HG02759 (cell line): ENCODE results near the gene SENP7.
"Not testable (repeated sequence)": the region's sequence is repeated elsewhere in the genome, so short reads cannot be mapped to it uniquely, and the experiment has no call there.

ENCODE experiments used
- ATAC-seq: cut with Tn5 transposase; IDR thresholded peaks from one replicate; pipeline ENCODE4 v1.9.1; 2021; ENCODE audit warnings: mild to moderate bottlenecking, moderate library complexity; ENCODE audit not compliant: unreplicated experiment

Gene SENP7, protein sequence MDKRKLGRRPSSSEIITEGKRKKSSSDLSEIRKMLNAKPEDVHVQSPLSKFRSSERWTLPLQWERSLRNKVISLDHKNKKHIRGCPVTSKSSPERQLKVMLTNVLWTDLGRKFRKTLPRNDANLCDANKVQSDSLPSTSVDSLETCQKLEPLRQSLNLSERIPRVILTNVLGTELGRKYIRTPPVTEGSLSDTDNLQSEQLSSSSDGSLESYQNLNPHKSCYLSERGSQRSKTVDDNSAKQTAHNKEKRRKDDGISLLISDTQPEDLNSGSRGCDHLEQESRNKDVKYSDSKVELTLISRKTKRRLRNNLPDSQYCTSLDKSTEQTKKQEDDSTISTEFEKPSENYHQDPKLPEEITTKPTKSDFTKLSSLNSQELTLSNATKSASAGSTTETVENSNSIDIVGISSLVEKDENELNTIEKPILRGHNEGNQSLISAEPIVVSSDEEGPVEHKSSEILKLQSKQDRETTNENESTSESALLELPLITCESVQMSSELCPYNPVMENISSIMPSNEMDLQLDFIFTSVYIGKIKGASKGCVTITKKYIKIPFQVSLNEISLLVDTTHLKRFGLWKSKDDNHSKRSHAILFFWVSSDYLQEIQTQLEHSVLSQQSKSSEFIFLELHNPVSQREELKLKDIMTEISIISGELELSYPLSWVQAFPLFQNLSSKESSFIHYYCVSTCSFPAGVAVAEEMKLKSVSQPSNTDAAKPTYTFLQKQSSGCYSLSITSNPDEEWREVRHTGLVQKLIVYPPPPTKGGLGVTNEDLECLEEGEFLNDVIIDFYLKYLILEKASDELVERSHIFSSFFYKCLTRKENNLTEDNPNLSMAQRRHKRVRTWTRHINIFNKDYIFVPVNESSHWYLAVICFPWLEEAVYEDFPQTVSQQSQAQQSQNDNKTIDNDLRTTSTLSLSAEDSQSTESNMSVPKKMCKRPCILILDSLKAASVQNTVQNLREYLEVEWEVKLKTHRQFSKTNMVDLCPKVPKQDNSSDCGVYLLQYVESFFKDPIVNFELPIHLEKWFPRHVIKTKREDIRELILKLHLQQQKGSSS

DNA sequence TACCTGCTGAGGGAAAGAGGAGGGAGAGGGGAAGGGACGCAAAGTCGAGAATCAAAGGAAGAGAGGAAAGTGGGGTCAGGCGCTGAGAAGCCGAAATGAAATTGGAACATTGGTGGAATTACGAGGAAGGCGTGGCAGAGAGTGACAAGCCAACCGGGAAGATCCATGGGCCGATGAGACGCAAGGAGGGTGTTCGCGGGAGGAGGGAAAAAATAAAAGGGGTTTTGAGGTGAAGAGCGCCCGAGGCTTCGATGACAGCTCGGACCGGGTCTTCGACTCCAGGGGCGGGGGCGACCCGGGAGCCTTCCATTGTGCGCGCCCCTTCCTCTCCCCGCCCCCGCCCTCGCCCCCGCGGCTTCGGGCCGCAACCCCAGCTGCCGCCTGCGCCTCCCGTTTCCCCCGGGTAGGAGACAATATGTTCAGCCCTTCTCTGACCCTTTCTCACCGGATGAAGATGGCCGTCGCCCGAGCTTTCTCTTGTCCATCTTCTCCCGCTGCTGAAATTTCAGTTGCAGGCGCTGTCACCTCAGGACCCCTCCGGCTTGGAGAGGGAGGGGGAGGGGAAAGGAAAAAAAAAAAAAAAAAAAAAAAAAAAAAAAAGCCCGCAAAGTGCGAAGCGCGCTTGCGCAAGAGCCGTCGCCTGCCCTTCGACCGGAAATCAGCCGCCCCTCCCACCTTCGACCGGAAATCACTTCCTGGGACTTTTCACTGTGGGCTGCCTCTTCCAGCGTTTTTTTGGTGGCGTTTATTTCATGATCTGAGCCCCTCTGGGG is at the start of gene SENP7:
Gene SENP7, minus strand, starts transcription at position 567 of the 773 bp plus-strand sequence. Its CDS starts 82 bp downstream, at position 485.
- peak; percentile 70 for ATAC-seq

DNA sequence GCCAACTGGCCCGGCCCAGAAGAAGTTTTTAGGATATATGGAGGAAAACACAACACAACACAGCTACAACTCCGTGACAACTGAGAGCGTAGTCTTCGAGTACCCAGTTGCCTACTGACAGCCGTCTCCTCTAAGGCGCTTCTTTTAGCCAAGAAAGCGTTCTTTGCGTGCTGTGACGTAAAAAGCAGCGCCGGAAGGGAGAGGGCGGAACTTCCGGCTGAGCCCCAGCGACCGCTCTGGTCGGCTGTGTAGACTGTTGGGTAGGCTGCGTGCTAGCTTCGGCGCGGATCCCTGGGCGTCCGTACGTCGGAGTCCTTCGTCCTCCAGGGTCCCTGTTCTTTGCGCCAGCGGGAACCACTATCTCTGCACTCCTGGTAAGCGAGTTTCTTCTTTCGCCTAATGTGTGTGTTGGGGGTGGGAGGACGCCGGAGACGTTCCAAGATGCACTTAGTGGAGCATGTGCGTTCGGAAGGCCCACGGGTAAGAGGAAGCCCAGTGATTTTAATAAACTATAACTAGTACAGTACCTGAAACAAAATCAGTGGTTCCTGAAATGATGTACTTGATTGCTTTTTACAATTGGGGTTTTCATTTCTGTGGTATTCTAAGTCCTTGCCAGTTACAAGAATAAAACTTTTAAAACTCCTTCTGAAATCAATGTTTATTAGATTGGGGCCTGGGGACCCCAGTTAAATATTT is 48.8 kb upstream of the SENP7 start, which contains the start of gene TRMT10C:
Gene TRMT10C, plus strand, starts transcription at position 239 of the 699 bp plus-strand sequence. CDS start 2,914 bp downstream, outside the sequence.
- peak; percentile 100 for ATAC-seq

DNA sequence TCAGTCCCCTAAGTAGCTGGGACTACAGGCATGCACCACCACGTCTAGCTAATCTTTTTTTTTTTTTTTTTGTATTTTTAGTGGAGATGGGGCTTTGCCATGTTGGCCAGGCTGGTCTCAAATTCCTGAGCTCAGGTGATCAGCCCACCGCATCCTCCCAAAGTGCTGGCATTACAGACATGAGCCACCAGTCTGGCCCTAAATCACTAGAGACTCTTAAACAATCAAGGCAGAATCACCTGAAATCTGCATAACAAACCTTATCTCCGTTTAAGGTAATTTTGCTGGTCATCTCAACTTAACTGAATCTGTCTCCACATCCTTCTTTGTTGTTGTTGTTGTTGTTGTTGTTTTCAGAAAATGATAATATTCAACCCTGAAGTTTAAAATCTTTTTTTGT is 43.1 kb upstream of the SENP7 start:
- no peak for ATAC-seq

DNA sequence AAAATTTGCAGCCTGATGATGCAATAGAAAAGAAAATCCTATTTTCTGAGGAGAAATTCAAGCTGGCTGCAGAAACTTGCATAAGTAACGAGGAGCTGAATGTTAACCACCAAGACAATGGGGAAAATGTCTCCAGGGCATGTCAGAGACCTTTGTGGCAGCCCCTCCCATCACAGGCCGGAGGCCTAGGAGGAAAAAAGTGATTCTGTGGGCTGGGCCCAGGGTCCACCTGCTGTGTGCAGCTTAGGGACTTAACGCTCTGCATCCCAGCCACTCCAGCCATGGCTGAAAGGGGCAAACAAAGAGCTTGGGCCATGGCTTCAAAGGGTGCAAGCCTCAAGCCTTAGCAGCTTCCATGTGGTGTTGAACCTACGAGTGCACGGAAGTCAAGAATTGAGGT is 40.4 kb upstream of the SENP7 start:
- not testable (repeated sequence) for ATAC-seq

DNA sequence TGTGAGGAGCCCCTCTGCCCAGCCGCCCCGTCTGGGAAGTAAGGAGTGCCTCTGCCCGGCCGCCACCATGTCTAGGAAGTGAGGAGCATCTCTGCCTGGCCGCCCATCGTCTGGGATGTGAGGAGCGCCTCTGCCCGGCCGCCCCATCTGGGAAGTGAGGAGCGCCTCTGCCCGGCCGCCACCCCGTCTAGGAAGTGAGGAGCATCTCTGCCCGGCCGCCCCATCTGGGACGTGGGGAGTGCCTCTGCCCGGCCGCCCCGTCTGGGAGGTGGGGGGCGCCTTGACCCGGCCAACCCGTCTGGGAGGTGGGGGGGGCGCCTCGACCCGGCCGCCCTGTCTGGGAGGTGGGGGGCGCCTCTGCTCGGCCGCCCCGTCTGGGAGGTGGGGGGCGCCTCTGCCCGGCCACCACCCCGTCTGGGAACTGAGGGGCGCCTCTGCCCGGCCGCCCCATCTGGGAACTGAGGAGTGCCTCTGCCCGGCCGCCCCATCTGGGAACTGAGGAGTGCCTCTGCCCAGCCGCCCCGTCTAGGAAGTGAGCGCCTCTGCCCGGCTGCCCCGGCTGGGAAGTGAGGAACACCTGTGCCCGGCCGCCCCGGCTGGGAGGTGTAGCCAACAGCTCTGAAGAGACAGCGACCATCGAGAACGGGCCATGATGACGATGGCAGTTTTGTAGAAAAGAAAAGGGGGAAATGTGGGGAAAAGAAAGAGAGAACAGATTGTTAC is 38.5 kb upstream of the SENP7 start:
- ATAC-seq = not testable (repeated sequence)

DNA sequence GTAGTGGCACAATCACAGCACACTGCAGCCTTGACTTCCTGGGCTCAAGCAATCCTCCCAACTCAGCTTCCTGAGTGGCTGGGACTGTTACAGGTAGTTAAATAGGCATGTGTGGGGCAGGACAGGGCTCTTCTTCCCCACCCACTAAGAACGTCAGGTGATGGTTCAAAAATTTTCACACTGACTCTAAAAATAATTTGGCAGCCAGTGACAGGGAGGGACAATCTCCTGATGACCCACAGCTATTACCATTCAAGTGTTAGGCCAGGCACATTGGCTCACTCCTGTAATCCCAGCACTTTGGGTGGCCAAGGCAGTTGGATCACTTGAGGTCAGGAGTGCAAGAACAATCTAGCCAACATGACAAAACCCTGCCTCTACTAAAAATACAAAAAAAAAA is 36.5 kb upstream of the SENP7 start:
- no peak for ATAC-seq

DNA sequence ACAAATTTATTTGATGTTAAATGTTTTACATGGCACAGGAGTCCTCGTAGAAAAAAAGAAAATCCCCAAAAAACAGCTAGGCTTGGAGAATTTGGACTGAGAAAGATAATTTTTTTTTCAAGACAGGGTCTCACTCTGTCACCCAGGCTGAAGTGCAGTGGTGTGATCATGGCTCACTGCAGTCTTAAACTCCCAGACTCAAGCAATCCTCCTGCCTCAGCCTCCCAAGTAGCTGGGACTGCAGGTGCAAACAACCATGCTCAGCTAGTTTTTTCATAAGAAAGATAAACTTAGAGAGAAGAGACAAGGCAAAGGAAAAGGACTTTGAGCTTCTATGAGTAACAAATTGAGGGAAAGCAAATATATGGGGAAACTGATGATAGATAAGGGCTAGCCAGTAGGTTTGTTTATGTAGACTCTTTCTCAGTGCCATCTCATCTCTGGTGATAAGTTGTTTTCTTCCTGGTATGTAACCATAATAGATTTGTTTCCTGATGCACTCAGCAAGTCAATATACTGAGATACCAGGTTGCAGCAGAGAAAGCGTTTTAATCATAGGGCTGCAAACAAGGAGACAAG is 35.6 kb upstream of the SENP7 start:
- ATAC-seq = no peak

DNA sequence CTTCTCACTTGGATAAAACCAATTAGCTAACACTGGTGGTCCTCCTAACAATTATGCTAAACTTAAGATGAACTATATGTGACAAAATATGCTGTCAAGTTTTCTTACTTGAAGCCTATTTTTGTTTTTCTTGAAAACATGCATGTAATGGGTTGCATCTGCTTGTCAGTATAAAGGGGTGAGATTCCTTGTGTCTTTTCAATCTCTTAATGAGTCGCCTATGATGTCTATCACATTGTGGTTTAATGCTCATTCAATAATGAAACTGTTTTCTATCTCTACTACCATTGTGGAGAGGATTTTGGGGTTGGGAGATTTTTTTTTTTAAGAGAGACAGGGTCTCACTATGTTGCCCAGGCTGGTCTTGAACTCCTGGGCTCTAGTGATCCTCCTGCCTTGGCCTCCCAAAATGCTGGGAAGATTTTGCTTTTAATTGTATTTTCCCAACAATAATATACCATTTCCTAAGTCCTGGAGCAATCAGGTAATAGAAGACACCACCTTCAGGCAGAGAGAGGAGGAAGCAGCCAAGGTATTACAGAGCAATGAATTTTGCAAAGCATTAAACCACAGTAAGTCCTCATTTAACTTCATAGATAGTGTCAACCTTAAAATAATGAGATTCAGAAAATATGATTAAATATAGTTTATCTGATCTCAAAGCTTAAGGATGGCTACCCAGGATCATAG is 31.3 kb upstream of the SENP7 start:
- no peak for ATAC-seq

DNA sequence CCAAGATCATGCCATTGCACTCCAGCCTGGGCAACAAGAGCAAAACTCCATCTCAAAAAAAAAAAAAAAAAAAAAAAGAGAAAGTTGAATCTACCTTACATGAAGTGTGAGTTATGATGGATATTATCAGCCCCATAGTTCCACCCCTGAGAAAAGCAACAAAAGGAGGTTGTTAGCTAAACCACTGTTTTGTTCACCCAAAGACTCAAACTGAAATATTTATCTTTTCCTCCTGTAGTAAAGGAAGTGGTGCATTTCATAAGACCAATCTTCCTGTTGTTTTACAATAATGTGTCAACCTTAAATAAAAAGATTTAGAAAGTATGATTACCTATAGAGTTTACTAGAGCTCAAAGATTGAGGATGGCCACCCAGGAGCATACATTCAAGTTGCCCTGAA is 29.9 kb upstream of the SENP7 start:
- ATAC-seq = no peak

DNA sequence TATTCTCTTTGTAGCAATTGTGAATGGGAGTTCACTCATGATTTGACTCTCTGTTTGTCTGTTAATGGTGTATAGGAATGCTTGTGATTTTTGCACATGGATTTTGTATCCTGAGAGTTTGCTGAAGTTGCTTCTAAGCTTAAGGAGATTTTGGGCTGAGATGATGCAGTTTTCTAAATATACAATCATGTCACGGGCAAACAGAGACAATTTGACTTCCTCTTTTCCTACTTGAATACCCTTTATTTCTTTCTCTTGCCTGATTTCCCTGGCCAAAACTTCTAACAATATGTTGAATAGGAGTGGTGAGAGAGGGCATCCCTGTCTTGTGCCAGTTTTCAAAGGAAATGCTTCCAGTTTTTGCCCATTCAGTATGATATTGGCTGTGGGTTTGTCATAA is 23.9 kb upstream of the SENP7 start:
- not testable (repeated sequence) for ATAC-seq

DNA sequence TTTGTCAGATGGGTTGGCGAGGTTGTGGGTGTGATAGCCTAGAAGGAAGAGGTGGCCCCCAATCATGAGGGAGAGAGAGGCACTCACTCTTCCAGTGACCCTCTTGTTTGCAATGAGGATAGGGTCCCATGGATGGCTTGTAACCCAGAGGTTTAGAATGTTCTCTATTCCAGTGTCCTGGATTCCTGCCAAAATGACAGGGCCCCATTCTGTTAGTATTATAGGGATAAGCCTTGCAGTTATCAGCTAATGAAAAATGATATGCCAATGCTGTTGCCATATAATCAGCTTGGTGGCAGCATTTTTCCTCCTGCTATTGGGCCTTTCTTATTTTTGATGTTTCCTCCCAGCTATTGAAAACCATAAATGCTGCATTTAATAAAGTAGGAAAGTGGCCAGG is 23.3 kb upstream of the SENP7 start:
- no peak for ATAC-seq

DNA sequence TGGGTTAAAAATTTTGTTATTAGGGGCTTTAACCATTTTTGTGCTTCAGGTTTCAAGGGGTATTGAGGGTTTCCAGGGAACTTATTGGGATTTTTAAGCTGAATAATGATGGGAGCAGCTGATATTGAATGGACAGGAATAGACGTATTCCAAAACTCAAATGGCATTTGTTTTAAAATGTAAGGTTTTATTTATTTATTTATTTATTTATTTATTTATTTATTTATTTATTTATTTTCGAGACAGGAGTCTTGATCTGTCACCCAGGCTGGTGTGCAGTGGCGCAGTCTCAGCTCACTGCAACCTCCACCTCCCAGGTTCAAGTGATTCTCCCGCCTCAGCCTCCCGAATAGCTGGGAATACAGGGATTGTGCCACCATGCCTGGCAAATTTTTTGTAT is 22.2 kb upstream of the SENP7 start:
- ATAC-seq = no peak

DNA sequence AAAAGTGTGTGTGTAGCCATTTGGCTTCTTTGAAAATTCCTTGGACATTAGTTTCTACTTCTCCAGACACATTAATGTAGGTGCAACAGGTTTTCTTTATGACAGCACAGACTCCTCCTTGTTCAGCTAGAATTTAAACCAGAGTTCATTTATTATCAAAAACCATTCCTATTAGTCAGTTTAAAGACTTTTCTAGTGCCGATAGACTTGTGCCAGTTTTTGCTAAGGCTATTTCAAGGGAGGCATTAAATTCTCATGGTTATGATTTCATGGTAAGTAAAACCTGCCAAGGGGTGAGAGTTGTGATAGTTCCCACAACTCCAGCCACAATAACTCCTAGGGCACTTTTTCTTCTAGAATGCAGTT is 20.6 kb upstream of the SENP7 start:
- ATAC-seq = no peak

DNA sequence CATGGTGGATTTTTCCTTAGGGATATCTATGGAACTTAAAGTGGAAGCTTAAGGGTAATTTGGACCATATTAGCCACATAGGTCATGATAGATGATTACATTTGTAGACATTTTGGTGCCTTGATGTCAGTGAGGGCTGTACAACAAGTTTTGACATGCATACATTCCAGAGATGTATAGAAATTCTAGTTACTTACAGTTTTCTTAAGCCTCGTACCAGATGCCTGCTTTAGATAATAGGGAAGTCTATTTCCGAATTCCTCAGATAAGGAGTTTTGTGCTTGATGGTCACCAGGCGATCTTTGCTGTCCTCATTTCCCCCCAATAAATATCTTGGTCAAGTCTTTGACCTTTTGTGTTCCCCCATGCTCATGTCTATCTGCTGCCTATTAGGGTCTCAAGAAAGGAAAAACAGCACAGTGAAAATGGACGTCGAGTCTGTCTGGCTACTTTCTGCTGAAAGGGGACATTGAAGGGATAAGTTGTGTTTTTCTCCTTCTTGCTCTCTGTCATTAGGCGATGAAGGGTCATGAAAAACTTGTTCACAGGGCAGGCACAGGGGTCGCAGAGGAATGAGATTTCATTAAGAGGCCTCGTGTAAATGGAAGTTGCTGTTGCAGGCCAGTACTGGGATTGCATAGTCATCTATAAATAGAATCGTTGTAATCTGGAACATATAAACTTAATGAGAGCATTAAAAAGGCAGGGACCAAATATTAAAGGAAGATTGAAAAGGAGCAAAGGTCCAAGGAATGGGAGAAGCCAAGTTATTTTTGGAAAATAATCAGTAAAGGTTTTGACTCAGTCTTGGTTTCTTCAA is 20.0 kb upstream of the SENP7 start:
- ATAC-seq = no peak

DNA sequence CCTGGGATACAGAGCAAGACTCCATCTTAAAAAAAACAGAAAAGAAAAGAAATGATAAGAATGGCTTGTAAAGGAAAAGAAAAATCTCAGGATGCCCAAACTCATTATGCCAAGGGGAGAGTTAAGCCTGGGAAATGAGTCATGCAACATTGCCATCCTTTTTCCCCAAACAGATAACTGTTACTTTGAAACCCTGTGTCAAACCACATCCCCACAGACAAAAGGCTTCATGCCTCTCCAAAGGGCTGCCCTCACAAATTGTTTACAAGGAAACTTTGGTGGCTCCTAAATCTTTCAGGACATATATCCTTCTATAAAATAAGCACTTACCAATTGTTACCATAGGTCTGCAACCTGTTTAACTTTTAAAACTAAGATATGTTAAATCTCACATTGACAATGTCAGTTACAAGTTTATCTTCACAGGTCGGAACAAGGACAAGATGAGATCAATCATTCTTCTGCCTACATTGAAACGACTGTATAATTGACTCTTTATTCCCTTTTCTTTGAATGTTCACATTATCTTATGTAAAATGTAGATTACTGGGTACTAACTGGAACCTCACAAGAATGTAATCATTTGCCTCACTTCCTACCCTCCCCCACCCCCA is 18.6 kb upstream of the SENP7 start:
- ATAC-seq = no peak

DNA sequence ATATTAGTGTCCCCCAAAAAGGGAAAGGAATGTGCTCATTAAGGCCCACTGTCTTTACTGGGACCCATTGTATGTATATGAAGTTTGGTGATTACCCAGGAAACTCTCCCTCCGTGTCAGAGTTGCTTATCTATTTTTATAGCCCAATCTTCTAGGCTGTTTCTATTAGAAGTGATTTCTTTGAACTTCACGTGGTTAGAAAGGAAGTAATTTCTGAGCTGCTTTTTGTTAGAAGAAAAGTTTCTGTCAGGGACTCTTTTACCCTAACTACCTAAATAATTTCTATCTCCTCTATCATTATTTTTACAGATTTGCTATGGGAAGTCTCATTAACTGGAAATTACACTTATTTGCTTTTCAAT is 17.7 kb upstream of the SENP7 start:
- no peak for ATAC-seq
